Panc1 (cell line): Measurements from ENCODE around the gene CTNND2. TPM values are rescaled to one million over a fixed set of nuclear protein-coding genes. Genes with fewer than 3 reads are reported as not detected.

Experiments
- ATAC-seq: fragments of 200-7000 bp; cut with Tn5 transposase; 2 replicates; pipeline ENCODE4 v1.9.1; 2020; ENCODE audit warnings: mild to moderate bottlenecking, moderate library complexity
- BruUV-seq: library from RNA; stranded (reverse); fragments of 400-500 nt; replicated peaks from 2 replicates; lab custom pipeline; 2021; lab: Mats Ljungman, UMichigan
- CTCF ChIA-PET: fragments of 300-600 bp; sonication (Branson Sonifier 250); formaldehyde crosslinking; loops from one replicate; lab custom pipeline; 2022; ENCODE audit warnings: antibody characterized with exemption; lab: Charles Lee
- POLR2A ChIA-PET: fragments of 300-600 bp; sonication (Branson Sonifier 250); formaldehyde crosslinking; loops from one replicate; lab custom pipeline; 2022; ENCODE audit warnings: antibody characterized with exemption; lab: Charles Lee
- DNase-seq: peaks from one replicate; pipeline ENCODE4 v3.0.0-alpha.2; 2010; ENCODE audit warnings: low read depth, low spot score
- H3K27ac ChIP-seq: 2 replicates; pipeline ENCODE4 v1.5.1; 2011; ENCODE audit warnings: mild to moderate bottlenecking, low read length, inconsistent platforms
- H3K27me3 ChIP-seq: fragments of 200-500 bp; sonication (Bioruptor generic); 2 replicates; pipeline ENCODE4 v1.6.0; 2014; ENCODE audit warnings: low read length, inconsistent platforms; ENCODE audit not compliant: control insufficient read depth, insufficient read depth
- H3K36me3 ChIP-seq: fragments of 200-500 bp; sonication (Bioruptor generic); 2 replicates; pipeline ENCODE4 v1.5.1; 2014; ENCODE audit warnings: inconsistent platforms, mild to moderate bottlenecking, low read length, moderate library complexity; ENCODE audit not compliant: control insufficient read depth, insufficient read depth
- H3K4me1 ChIP-seq: 2 replicates; pipeline ENCODE4 v1.5.1; 2011; ENCODE audit warnings: inconsistent platforms, mild to moderate bottlenecking, low read length, moderate library complexity; ENCODE audit not compliant: control insufficient read depth, insufficient read depth
- H3K4me3 ChIP-seq, 2 experiments: 2 replicates each; pipeline ENCODE4 v1.5.1; 2011 to 2012; ENCODE audit warnings: low read depth in 2 of 2, low read length in 2 of 2, mild to moderate bottlenecking in 2 of 2, inconsistent platforms in 1 of 2, moderate library complexity in 1 of 2
- H3K9me3 ChIP-seq: fragments of 200-500 bp; sonication (Bioruptor generic); 2 replicates; pipeline ENCODE4 v1.5.1; 2014; ENCODE audit warnings: low read depth, mild to moderate bottlenecking, inconsistent platforms, low read length, moderate library complexity; ENCODE audit not compliant: control insufficient read depth, insufficient read depth
- CTCF ChIP-seq: fragments of 450-650 bp; IDR thresholded peaks from 2 replicates; pipeline ENCODE4 v1.5.1; 2017; ENCODE audit warnings: mild to moderate bottlenecking
- POLR2AphosphoS5 ChIP-seq: IDR thresholded peaks from 2 replicates; pipeline ENCODE4 v1.6.1; 2012; ENCODE audit warnings: mild to moderate bottlenecking, low read depth, low read length, moderate library complexity
- REST ChIP-seq, 2 experiments: IDR thresholded peaks; 2 replicates each; pipeline ENCODE4 v1.6.1; 2011 to 2012; ENCODE audit warnings: low read depth in 2 of 2, control low read depth in 1 of 2, low read length in 1 of 2, mild to moderate bottlenecking in 1 of 2, moderate library complexity in 1 of 2; ENCODE audit not compliant: insufficient read depth in 1 of 2
- SIN3A ChIP-seq: IDR thresholded peaks from 2 replicates; pipeline ENCODE4 v1.6.1; 2012; ENCODE audit warnings: low read depth, mild to moderate bottlenecking, low read length, moderate library complexity, borderline replicate concordance; ENCODE audit not compliant: insufficient read depth
- TCF7L2 ChIP-seq: IDR thresholded peaks from 2 replicates; pipeline ENCODE4 v1.6.1; 2011; ENCODE audit warnings: mild to moderate bottlenecking, low read depth, low read length, inconsistent platforms
- in situ Hi-C: cut with HindIII; loops from 2 replicates; pipeline ENCODE4 v1.10.0; 2016; ENCODE audit warnings: low sequenced_read_pairs, low pct_unique_long_range_greater_than_20kb
- intact Hi-C: fragments of 100-400 bp; cut with micrococcal nuclease; formaldehyde crosslinking; loops from one replicate; pipeline ENCODE4 v1.10.0; 2022; ENCODE audit not compliant: unreplicated experiment
- total RNA-seq: library from RNA; stranded (reverse); gene quantifications from one replicate; pipeline ENCODE4 v1.2.1, GENCODE V29; 2021; ENCODE audit not compliant: unreplicated experiment

Gene CTNND2
- total RNA-seq, 1 experiment from 2014 or later = 1.0 TPM

DNA sequence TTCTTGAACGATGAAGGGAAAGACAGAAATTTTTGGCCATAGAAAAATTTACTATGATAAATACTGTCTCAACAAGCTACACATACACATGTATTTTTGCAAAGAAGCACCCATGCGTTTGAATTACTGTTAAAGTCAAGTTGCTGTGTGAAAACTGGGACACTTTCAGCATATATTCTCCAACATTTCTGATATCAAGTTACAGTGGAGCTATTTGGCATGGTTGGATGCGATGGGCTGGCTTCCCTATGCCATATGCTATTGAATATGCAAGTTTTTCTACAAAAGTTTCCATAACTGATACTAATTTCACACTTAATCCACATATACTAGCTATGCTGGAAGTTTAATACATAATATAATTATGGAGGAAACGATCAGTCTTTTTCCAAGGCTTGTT lies 381.4 kb downstream of the CTNND2 start:
- no peak for TF ChIP-seq SIN3A
- TF ChIP-seq REST (IDR thresholded peaks at IDR 0.05; ENCODE audit: insufficient read depth in 1 of 2, low read depth in 2 of 2, low read length in 1 of 2) = no peak
- no peak for TF ChIP-seq POLR2AphosphoS5
- no peak for TF ChIP-seq CTCF
- TF ChIP-seq TCF7L2 = no peak
- CTCF ChIA-PET = no interaction called here
- BruUV-seq = no TSS peak
- in situ Hi-C loops = no loop called here
- H3K36me3 ChIP-seq = no peaks in the 10 kb centered on the region
- H3K9me3 ChIP-seq = no peaks in the 10 kb centered on the region
- H3K27me3 ChIP-seq = no peaks in the 10 kb centered on the region
- ATAC-seq (no peak), DNase-seq (no peak)
- POLR2A ChIA-PET = no interaction called here
- intact Hi-C loops = no loop called here
- H3K4me3 ChIP-seq = no peak overlapping the region
- no peaks in the 10 kb centered on the region for H3K4me1 ChIP-seq
- H3K27ac ChIP-seq = no peak overlapping the region

DNA sequence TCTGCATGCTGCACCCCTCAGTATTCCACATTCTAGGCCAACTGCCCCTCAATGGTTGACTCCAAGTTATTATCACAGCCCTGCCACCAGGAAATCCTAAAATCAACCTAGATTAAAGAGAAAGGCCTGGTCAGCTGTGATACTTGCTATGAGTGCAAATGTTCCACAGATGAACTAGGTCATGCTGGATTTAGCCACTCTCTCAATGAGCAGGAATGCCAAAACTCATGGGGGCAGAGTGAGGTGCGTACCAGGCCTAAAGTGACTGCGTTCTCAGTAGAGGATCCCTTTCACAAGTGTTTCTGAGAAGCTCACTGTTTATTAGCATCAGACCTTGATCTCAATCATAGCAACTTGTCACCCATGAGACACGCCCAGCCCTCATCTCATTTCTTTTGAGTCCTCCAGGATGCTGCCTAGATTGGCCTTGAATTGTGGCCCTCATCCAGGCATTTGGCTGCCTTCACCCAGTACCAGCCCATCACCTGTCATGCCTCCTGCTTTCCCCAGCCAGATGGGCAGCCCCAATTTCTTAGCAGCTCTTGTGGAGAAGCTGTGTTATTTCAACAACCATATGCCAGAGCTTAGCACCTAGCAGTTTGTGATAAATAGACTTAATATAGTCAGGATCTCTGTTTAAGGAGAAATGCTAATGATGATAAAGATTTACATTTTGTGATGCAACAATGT lies 383.9 kb downstream of the CTNND2 start:
- TF ChIP-seq REST (IDR thresholded peaks at IDR 0.05; ENCODE audit: insufficient read depth in 1 of 2, low read depth in 2 of 2, low read length in 1 of 2) = no peak
- no peak for TF ChIP-seq POLR2AphosphoS5
- ChIA-PET POLR2A (no interaction called here), CTCF (no interaction called here)
- H3K9me3 ChIP-seq = no peaks in the 10 kb centered on the region
- no peaks in the 10 kb centered on the region for H3K4me1 ChIP-seq
- no peak overlapping the region for H3K4me3 ChIP-seq
- H3K27me3 ChIP-seq = no peaks in the 10 kb centered on the region
- intact Hi-C loops (no loop called here), in situ Hi-C loops (no loop called here)
- H3K27ac ChIP-seq = no peak overlapping the region
- no TSS peak for BruUV-seq
- ATAC-seq = no peak
- no peaks in the 10 kb centered on the region for H3K36me3 ChIP-seq
- DNase-seq = no peak
